ENCODE measurements around the gene ISL2.
"Not testable (repeated sequence)": the region's sequence is repeated elsewhere in the genome, so short reads cannot be mapped to it uniquely, and the experiment has no call there.

DNA sequence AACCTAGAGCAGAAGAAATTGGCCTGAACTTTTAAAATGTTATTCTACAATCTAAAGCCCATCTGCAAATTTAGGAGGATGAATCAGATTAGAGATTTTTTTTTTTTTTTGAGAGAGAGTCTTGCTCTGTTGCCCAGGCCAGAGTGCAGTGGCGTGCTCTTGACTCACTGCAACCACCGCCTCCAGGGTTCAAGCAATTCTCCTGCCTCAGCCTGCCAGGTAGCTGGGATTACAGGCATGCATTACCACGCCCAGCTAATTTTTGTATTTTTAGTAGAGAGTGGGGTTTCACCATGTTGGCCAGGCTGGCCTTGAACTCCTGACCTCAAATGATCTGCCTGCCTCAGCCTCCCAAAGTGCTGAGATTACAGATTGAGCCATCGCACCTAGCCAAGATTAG is 38.6 kb upstream of the ISL2 start:
- TF ChIP-seq, protein P1, sequence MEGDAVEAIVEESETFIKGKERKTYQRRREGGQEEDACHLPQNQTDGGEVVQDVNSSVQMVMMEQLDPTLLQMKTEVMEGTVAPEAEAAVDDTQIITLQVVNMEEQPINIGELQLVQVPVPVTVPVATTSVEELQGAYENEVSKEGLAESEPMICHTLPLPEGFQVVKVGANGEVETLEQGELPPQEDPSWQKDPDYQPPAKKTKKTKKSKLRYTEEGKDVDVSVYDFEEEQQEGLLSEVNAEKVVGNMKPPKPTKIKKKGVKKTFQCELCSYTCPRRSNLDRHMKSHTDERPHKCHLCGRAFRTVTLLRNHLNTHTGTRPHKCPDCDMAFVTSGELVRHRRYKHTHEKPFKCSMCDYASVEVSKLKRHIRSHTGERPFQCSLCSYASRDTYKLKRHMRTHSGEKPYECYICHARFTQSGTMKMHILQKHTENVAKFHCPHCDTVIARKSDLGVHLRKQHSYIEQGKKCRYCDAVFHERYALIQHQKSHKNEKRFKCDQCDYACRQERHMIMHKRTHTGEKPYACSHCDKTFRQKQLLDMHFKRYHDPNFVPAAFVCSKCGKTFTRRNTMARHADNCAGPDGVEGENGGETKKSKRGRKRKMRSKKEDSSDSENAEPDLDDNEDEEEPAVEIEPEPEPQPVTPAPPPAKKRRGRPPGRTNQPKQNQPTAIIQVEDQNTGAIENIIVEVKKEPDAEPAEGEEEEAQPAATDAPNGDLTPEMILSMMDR (IDR thresholded peaks at IDR 0.05; ENCODE audit: low read depth, low read length): not testable (repeated sequence)
- TF ChIP-seq EZH2phosphoT487 (IDR thresholded peaks at IDR 0.05; ENCODE audit: low read depth): not testable (repeated sequence)

All from OCI-LY3 (cell line).